ENCODE measurements around the gene TSC22D4.

Gene TSC22D4

GRCh38 chr7:100465702-100466311, 13.2 kb downstream of the TSC22D4 start (continued):
- TF ChIP-seq ZNF18 (tag by site-specific recombination; IDR thresholded peaks at IDR 0.05), result no peak
- TF ChIP-seq, protein P1, sequence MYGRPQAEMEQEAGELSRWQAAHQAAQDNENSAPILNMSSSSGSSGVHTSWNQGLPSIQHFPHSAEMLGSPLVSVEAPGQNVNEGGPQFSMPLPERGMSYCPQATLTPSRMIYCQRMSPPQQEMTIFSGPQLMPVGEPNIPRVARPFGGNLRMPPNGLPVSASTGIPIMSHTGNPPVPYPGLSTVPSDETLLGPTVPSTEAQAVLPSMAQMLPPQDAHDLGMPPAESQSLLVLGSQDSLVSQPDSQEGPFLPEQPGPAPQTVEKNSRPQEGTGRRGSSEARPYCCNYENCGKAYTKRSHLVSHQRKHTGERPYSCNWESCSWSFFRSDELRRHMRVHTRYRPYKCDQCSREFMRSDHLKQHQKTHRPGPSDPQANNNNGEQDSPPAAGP (tag by site-specific recombination; IDR thresholded peaks at IDR 0.05), result peak; percentile 26; the same call in 1 of the 2 replicates
- TF ChIP-seq, protein P2, sequence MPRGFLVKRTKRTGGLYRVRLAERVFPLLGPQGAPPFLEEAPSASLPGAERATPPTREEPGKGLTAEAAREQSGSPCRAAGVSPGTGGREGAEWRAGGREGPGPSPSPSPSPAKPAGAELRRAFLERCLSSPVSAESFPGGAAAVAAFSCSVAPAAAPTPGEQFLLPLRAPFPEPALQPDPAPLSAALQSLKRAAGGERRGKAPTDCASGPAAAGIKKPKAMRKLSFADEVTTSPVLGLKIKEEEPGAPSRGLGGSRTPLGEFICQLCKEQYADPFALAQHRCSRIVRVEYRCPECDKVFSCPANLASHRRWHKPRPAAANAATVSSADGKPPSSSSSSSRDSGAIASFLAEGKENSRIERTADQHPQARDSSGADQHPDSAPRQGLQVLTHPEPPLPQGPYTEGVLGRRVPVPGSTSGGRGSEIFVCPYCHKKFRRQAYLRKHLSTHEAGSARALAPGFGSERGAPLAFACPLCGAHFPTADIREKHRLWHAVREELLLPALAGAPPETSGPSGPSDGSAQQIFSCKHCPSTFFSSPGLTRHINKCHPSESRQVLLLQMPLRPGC (tag by site-specific recombination; IDR thresholded peaks at IDR 0.05), result no peak
- TF ChIP-seq ZNF169 (tag by site-specific recombination; IDR thresholded peaks at IDR 0.05), result no peak
- no peak for TF ChIP-seq GLI2 (tag by site-specific recombination; IDR thresholded peaks at IDR 0.05; ENCODE audit: borderline replicate concordance, low read depth)
- TF ChIP-seq MZF1 (tag by site-specific recombination; IDR thresholded peaks at IDR 0.05; ENCODE audit: borderline replicate concordance), result peak; percentile 81
- TF ChIP-seq ZBTB6 (tag by site-specific recombination; IDR thresholded peaks at IDR 0.05), result 0 out of 2 replicates have a peak, but pooled peaks have one; percentile 22
- no peak for TF ChIP-seq BCL6B (tag by site-specific recombination; IDR thresholded peaks at IDR 0.05)
- TF ChIP-seq ZFHX2 (tag by site-specific recombination; conservative IDR thresholded peaks at IDR 0.05), result peak; percentile 24; the same call in 1 of the 2 replicates
- TF ChIP-seq, protein P3, sequence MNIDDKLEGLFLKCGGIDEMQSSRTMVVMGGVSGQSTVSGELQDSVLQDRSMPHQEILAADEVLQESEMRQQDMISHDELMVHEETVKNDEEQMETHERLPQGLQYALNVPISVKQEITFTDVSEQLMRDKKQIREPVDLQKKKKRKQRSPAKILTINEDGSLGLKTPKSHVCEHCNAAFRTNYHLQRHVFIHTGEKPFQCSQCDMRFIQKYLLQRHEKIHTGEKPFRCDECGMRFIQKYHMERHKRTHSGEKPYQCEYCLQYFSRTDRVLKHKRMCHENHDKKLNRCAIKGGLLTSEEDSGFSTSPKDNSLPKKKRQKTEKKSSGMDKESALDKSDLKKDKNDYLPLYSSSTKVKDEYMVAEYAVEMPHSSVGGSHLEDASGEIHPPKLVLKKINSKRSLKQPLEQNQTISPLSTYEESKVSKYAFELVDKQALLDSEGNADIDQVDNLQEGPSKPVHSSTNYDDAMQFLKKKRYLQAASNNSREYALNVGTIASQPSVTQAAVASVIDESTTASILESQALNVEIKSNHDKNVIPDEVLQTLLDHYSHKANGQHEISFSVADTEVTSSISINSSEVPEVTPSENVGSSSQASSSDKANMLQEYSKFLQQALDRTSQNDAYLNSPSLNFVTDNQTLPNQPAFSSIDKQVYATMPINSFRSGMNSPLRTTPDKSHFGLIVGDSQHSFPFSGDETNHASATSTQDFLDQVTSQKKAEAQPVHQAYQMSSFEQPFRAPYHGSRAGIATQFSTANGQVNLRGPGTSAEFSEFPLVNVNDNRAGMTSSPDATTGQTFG (tag by site-specific recombination; IDR thresholded peaks at IDR 0.05; ENCODE audit: borderline replicate concordance), result no peak

DNA sequence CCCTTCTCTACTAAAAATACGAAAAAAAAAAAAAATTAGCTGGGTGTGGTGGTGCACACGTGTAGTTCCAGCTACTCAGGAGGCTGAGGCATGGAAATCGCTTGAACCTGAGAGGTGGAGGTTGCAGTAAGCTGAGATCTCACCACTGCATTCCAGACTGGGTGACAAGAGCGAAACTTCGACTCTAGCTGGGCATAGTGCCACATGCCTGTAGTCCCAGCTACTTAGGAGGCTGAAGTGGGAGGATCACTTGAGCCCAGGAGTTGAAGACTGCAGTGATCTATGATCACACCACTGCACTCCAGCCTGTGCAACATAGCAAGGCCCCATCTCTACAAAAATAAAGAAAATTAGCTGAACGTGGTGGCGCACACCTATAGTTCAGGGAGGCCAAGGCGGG, 13.7 kb downstream of the TSC22D4 start:
- H3K27ac ChIP-seq (ENCODE audit: extremely low read depth, low read depth, low read length), result no peak overlapping the region
- no peak for TF ChIP-seq ZNF501 (tag by site-specific recombination; IDR thresholded peaks at IDR 0.05)
- TF ChIP-seq PRDM6 (tag by site-specific recombination; IDR thresholded peaks at IDR 0.05), result no peak
- no peak for TF ChIP-seq ZNF341 (tag by site-specific recombination; IDR thresholded peaks at IDR 0.05; ENCODE audit: low read depth)
- no peak for TF ChIP-seq ZNF362 (tag by site-specific recombination; IDR thresholded peaks at IDR 0.05)
- no peak for TF ChIP-seq ZNF623 (tag by site-specific recombination; IDR thresholded peaks at IDR 0.05)
- TF ChIP-seq ZNF626 (tag by site-specific recombination; IDR thresholded peaks at IDR 0.05), result no peak
- no peak for TF ChIP-seq ZSCAN30 (tag by site-specific recombination; IDR thresholded peaks at IDR 0.05)
- TF ChIP-seq, protein P4, sequence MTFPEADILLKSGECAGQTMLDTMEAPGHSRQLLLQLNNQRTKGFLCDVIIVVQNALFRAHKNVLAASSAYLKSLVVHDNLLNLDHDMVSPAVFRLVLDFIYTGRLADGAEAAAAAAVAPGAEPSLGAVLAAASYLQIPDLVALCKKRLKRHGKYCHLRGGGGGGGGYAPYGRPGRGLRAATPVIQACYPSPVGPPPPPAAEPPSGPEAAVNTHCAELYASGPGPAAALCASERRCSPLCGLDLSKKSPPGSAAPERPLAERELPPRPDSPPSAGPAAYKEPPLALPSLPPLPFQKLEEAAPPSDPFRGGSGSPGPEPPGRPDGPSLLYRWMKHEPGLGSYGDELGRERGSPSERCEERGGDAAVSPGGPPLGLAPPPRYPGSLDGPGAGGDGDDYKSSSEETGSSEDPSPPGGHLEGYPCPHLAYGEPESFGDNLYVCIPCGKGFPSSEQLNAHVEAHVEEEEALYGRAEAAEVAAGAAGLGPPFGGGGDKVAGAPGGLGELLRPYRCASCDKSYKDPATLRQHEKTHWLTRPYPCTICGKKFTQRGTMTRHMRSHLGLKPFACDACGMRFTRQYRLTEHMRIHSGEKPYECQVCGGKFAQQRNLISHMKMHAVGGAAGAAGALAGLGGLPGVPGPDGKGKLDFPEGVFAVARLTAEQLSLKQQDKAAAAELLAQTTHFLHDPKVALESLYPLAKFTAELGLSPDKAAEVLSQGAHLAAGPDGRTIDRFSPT (tag by site-specific recombination; IDR thresholded peaks at IDR 0.05), result no peak

More for the DNA sequence above, 13.7 kb downstream of the TSC22D4 start:
- Histone ChIP-seq H3K36me3 (ENCODE audit: control insufficient read depth in 2 of 2, insufficient read depth in 1 of 2, low read length in 2 of 2) (peaks cover 2 to 13% of the 10 kb centered on the region in 2 experiments; a peak in 2 of 3 replicates), H3K4me3 (ENCODE audit: low read depth, low read length) (no peak overlapping the region), H3K4me1 (ENCODE audit: control insufficient read depth, insufficient read depth, low read length) (no peaks in the 10 kb centered on the region), H3K9me3 (ENCODE audit: control insufficient read depth, insufficient read depth, low read depth, low read length) (no peaks in the 10 kb centered on the region)
- CTCF ChIA-PET, result interaction anchor here (0.6 to 6.7 kb wide), 16 partner anchors 7 to 608 kb away, joined by 3 to 85 read pairs (median 4); partner anchors contain the start of genes NYAP1 and TSC22D4
- POLR2A ChIA-PET, result interaction anchor here (0.7 to 1.7 kb wide), 6 partner anchors 10 to 120 kb away, joined by 3 to 10 read pairs (median 3); partner anchors contain the start of genes FBXO24, LRCH4 and ZCWPW1
